ENCODE data around the gene HIPK2.

DNA sequence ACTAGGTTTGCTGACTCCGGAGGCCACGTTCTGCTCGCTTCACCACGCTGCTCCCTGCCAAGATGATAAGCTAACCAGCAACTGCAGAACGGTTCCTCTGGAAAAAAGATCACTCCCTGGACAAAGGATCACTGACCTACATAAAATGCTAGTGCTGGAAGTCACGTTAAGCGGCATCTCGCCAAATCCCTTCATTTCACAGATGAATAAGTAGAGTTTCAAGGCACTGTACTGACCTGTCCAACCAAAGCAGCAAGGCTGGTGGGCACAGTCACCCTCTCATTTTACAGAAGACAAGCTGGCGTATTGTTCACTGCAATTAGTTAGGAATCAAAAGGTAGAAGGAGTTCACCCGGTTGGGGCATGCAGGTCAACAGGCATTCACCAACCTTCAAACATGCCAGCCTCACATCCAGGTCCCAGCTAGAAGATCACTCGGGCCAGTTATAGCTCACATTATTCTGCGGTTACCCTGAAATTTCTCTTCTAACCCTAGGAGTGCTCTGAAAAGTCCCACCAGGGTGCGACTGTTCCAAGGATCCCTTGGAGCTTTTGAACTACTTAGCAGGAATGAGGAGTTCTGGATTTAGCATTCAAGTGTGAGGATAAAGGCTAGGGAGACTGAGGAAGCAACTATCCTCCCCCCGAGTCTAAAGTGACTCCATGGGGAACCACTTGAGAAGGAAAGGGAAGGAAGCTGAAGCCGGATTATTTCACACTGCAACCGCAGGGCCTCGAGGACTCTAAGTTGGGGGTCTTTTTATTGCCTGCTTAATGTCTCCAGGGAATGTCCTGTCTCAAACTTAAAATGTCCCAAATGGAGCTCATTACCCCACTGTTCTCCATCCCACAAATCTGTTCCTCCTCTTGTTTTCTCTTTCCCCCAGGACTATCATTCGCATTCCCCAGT lies 32.8 kb downstream of the HIPK2 start:
- TF ChIP-seq, protein P1, sequence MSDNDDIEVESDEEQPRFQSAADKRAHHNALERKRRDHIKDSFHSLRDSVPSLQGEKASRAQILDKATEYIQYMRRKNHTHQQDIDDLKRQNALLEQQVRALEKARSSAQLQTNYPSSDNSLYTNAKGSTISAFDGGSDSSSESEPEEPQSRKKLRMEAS (IDR thresholded peaks at IDR 0.05), result no peak
- TF ChIP-seq YY1 (IDR thresholded peaks at IDR 0.05; ENCODE audit: low read depth) (no peak), TAF1 (IDR thresholded peaks at IDR 0.05; ENCODE audit: low read depth) (no peak), NFIC (IDR thresholded peaks at IDR 0.05) (no peak), RAD21 (IDR thresholded peaks at IDR 0.05; ENCODE audit: low read depth) (no peak)
- TF ChIP-seq, protein P2, sequence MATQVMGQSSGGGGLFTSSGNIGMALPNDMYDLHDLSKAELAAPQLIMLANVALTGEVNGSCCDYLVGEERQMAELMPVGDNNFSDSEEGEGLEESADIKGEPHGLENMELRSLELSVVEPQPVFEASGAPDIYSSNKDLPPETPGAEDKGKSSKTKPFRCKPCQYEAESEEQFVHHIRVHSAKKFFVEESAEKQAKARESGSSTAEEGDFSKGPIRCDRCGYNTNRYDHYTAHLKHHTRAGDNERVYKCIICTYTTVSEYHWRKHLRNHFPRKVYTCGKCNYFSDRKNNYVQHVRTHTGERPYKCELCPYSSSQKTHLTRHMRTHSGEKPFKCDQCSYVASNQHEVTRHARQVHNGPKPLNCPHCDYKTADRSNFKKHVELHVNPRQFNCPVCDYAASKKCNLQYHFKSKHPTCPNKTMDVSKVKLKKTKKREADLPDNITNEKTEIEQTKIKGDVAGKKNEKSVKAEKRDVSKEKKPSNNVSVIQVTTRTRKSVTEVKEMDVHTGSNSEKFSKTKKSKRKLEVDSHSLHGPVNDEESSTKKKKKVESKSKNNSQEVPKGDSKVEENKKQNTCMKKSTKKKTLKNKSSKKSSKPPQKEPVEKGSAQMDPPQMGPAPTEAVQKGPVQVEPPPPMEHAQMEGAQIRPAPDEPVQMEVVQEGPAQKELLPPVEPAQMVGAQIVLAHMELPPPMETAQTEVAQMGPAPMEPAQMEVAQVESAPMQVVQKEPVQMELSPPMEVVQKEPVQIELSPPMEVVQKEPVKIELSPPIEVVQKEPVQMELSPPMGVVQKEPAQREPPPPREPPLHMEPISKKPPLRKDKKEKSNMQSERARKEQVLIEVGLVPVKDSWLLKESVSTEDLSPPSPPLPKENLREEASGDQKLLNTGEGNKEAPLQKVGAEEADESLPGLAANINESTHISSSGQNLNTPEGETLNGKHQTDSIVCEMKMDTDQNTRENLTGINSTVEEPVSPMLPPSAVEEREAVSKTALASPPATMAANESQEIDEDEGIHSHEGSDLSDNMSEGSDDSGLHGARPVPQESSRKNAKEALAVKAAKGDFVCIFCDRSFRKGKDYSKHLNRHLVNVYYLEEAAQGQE (IDR thresholded peaks at IDR 0.05; ENCODE audit: low read depth), result no peak
